ENCODE measurements around the gene FARP1. TPM values are rescaled to one million over a fixed set of nuclear protein-coding genes. Genes with fewer than 3 reads are reported as not detected.

FARP1 gene
- total RNA-seq, 1 donor from 2014 or later: 128 TPM

DNA sequence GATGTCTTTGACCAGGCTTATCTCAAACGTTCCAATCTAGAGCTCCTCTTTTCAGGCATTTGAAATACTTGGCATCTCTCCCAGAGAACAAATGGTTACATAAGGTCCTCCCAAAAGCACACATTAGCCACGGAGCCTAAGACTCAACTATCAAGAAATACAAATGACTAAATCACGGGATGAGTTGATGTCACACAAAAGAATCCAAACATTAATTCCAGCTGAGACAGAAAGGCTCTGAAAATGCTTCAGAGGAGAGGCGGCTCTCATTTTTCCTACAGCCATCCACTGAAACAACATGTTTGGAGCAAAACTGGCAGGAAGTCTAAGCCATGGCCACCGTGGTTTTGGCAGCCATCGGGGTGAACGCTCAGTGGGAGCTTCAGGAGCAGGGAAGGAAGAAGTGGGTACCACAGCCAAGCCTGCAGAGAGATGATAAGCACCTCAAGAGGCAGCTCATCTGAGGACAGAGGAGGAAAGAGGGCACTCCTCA, 311.5 kb downstream of the FARP1 start:
- H3K9ac ChIP-seq (ENCODE audit: low read length): peak overlapping the region; percentile 61
- peak overlapping the region; percentile 81 for H3K27ac ChIP-seq (ENCODE audit: low read depth, low read length)
- peak; percentile 88 for DNase-seq (ENCODE audit: low read depth)

GRCh38 chr13:98456413-98456845, 313.5 kb downstream of the FARP1 start:
- FAIRE-seq: no peak
- H3K36me3 Mint-ChIP-seq (ENCODE audit: low read depth, unreplicated experiment): peaks cover 31% of the 10 kb centered on the region

More for the DNA sequence above, 311.5 kb downstream of the FARP1 start:
- peaks cover 25% of the 10 kb centered on the region for H3K36me3 Mint-ChIP-seq (ENCODE audit: low read depth, unreplicated experiment)
- Histone ChIP-seq H3K4me1 (ENCODE audit: insufficient read depth, low read length) (peaks cover 37% of the 10 kb centered on the region), H3K4me2 (ENCODE audit: low read length) (peak overlapping the region; percentile 62), H3K36me3 (ENCODE audit: insufficient read depth, low read length) (peaks cover 12% of the 10 kb centered on the region), H3K79me2 (ENCODE audit: insufficient read depth, low read length) (peaks cover 4% of the 10 kb centered on the region), H3K9me3 (ENCODE audit: insufficient read depth, low read depth, low read length) (no peaks in the 10 kb centered on the region), H3K4me3 (ENCODE audit: insufficient read depth, low read depth, low read length) (no peak overlapping the region), H3K27me3 (ENCODE audit: insufficient read depth, low read length) (no peaks in the 10 kb centered on the region), H2AFZ (ENCODE audit: low read depth, low read length) (no peak overlapping the region), H4K20me1 (ENCODE audit: insufficient read depth, low read length) (peaks cover 32% of the 10 kb centered on the region)
- H3K4me3 Mint-ChIP-seq (ENCODE audit: unreplicated experiment): no peak overlapping the region
- FAIRE-seq: peak; percentile 94
- no peaks in the 10 kb centered on the region for H3K9me3 Mint-ChIP-seq (ENCODE audit: unreplicated experiment)
- no peak overlapping the region for H3K27ac Mint-ChIP-seq (ENCODE audit: unreplicated experiment)
- no peak for TF ChIP-seq CTCF (IDR thresholded peaks at IDR 0.05; ENCODE audit: insufficient read depth, low read depth, low read length)
- no peak for TF ChIP-seq EZH2 (IDR thresholded peaks at IDR 0.05; ENCODE audit: insufficient read depth, low read length)
- peaks cover 35% of the 10 kb centered on the region for H3K4me1 Mint-ChIP-seq (ENCODE audit: low read depth, unreplicated experiment)
- H3K27me3 Mint-ChIP-seq (ENCODE audit: low read depth, unreplicated experiment): no peaks in the 10 kb centered on the region

More at GRCh38 chr13:98456413-98456845, 313.5 kb downstream of the FARP1 start:
- Histone ChIP-seq H3K27ac (ENCODE audit: low read depth, low read length) (no peak overlapping the region), H3K79me2 (ENCODE audit: insufficient read depth, low read length) (peaks cover 10% of the 10 kb centered on the region), H3K9ac (ENCODE audit: low read length) (no peak overlapping the region), H3K36me3 (ENCODE audit: insufficient read depth, low read length) (peaks cover 17% of the 10 kb centered on the region), H3K4me1 (ENCODE audit: insufficient read depth, low read length) (peaks cover 25% of the 10 kb centered on the region), H4K20me1 (ENCODE audit: insufficient read depth, low read length) (peaks cover 21% of the 10 kb centered on the region), H3K4me2 (ENCODE audit: low read length) (no peak overlapping the region), H3K27me3 (ENCODE audit: insufficient read depth, low read length) (no peaks in the 10 kb centered on the region), H3K9me3 (ENCODE audit: insufficient read depth, low read depth, low read length) (no peaks in the 10 kb centered on the region), H3K4me3 (ENCODE audit: insufficient read depth, low read depth, low read length) (no peak overlapping the region), H2AFZ (ENCODE audit: low read depth, low read length) (no peak overlapping the region)
- no peak overlapping the region for H3K4me3 Mint-ChIP-seq (ENCODE audit: unreplicated experiment)
- DNase-seq (ENCODE audit: low read depth): no peak
- H3K27ac Mint-ChIP-seq (ENCODE audit: unreplicated experiment): no peak overlapping the region
- peaks cover 22% of the 10 kb centered on the region for H3K4me1 Mint-ChIP-seq (ENCODE audit: low read depth, unreplicated experiment)
- no peaks in the 10 kb centered on the region for H3K9me3 Mint-ChIP-seq (ENCODE audit: unreplicated experiment)
- TF ChIP-seq EZH2 (IDR thresholded peaks at IDR 0.05; ENCODE audit: insufficient read depth, low read length) (no peak), CTCF (IDR thresholded peaks at IDR 0.05; ENCODE audit: insufficient read depth, low read depth, low read length) (no peak)
- no peaks in the 10 kb centered on the region for H3K27me3 Mint-ChIP-seq (ENCODE audit: low read depth, unreplicated experiment)

Data from astrocyte (in vitro differentiated cells and primary cell).